NCI-H2196 treated with DMSO at 0.1 percent for 48 hours (cell line): ENCODE data around the gene DFFB.

ENCODE experiments used
- DNase-seq: peaks from one replicate; lab custom pipeline; 2025; ENCODE audit not compliant: unreplicated experiment; lab: John Stamatoyannopoulos, UW

Gene DFFB

DNA sequence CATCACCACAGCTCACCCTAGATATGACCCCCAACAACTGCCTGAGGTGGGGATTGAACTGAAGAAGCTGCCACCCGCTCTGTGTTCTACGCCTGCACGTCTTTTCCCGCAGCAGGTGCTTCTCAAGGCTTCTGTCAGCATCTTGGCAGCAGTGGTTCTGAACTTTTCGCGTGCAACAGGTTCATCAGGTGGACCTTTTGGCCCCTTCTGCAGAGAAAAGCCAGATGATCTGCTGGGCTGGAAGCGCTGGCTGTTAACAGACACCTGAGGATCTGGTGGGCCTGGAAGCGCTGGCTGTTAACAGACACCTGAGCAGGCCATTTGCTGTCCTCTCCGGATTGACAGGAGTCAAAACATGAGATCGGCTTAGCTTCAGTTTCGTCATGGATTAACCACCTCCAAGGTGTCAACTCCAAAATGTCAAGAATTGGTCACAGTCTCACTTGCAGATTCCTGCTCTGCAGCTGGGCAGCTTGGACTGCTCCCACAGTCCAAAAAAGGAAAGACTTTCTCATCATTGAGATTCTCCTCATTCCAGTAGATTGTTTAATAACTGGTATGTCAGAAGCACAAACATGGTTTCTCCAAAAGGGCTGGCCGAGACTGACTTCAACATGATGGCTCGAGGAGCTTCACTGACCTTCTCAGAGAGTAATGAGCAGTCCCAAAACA is 38.1 kb downstream of the DFFB start:
- no peak for DNase-seq

DNA sequence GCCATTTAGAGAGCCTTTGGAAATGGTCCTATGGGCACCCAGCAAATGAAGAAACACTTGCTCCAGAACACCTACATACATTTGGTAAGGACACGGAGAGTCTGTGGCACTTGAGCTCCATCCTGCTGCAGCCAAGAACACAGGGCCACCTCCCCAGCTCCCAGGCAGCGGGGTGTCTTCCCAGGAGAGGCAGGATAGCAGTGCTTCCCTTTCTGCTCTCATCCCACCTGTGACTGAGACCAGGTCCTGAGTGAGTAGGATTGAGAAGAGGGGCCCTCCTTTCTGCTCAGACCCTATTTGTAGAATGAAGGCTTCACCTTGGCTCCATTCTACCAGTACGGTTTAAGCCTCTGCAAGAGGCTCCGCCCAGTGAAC is 38.7 kb downstream of the DFFB start:
- no peak for DNase-seq

DNA sequence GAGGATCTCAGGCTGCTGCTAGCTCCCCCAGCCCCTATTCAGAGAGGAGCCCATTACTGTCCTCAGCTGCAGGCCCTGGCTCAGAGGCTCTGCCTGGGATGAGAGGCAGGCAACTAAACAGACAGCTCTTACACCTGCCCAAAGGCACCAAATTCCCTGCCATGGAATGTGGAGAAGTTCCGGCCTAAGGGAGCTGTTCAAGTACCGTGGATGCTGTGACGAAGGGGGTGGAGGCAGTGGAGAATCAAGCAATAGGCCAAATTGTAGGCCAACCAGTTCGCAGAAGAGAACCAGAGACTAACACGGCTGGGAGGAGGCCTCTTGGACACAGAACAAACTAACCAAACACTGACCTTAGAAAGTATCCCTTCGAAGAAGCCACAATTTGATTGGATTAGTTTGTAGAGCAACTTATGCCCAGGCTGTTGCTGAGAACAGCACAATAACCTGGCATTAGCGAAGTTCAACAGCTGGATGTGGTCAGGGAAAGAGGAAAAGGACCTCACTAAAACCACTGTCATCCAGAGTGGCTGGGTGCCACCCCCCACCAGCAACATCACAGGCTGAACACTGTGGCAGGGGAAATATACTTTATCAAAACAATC is 39.2 kb downstream of the DFFB start:
- DNase-seq = no peak

DNA sequence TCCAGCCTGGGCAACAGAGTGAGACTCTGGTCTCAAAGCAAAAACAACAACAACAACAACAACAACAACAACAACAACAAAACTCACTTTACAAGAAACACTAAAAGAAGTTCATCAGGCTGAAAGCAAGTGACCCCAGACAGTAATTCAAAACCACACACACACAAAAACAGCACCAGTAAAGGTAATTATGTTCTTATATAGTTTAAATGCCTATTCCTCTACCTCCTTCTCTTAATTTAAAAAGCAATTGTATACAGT is 41.1 kb downstream of the DFFB start:
- DNase-seq = no peak

DNA sequence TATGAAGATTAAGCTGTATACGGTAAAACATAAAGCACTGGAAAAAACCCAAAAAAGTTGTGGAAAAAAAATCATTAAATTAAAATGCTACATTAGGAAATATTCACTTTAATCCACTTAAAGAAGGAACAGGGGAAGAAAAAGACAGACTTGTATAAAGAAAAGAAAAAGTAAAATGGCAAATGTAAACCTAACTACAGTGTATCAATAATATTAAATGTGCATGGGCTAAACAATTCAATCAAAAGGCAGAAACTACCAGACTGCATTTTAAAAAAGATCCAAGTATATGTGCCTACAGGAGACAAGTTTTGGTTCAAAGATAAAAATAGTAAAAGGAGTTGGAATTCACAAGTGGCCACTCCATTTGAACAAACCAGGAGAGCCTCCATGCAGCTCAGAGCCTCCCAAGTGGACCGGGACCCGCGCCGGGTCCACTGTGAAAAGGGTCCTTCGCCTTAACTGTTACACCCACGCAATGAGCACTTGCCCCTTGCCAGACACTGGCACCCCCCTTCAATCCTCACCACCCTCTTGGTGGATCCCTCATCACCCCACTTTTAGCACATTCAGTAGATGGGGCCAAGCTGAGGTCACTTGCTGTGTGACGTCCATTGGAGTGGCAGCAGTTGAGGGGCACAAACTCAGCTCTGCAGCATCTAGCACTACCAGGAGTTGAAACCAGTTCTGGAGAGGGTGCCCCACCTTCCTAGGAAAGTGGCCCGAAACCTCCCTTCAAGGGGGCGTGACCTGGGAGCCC is 41.9 kb downstream of the DFFB start:
- DNase-seq = no peak

DNA sequence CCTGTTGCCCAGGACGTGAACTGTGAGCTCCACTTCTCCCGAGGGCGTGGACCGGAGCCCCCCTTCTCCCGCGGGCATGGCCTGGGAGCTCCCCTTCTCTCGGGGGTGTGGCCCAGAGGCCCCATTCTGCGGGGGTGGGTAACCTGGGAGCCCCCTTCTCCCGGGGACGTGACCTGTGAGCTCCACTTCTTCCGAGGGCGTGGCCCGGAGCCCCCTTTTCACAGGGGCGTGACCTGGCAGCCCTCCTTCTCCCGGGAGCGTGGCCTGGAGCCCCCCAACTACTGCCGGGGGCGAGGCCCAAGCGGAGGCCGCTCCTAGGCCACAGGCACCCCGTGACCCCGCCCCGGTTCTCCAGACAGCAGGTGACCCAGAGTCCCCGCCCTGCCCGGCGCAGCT is 42.5 kb downstream of the DFFB start:
- DNase-seq = no peak

DNA sequence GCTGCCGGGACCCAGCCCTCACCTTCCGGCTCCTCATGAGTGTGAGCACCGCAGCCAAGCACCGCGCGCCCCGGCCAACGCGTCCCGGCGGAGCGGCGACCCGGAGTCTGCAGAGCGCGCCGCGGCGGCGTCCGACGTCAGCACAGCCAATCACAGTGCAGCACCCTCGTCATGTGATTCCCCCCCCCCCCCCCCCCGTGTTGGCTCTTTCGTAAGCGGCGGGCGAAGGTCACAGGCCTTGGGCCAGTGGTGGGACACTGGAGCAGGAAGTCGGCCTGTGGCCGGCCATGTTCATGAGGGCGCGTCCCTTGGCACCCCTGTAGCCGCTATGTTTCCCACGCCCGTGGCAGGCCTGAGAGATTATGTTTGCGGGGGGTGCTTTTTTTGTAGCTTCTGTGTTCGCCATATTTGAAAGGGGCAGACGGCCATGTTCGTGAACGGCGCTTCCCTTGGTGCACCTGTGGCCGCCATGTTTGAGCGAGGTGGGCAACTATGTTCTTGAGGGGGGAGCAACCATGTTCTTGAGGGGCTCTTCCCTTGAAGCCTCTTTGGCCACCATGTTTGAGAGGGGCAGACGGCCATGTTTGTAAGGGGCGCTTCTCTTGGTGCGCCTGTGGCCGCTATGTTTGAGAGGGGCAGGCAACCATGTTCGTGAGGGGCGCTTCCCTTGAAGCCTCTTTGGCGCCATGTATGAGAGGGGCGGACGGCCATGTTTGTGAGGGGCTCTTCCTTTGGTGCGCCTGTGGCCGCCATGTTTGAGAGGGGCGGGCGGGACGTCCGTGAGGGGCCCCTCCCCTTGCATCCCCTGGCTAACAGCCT is 43.1 kb downstream of the DFFB start, which contains the start of gene C1orf174:
Gene C1orf174, minus strand, starts transcription at position 123 of the 819 bp plus-strand sequence. Its CDS starts 86 bp downstream, at position 37.
- peak; percentile 97 for DNase-seq

DNA sequence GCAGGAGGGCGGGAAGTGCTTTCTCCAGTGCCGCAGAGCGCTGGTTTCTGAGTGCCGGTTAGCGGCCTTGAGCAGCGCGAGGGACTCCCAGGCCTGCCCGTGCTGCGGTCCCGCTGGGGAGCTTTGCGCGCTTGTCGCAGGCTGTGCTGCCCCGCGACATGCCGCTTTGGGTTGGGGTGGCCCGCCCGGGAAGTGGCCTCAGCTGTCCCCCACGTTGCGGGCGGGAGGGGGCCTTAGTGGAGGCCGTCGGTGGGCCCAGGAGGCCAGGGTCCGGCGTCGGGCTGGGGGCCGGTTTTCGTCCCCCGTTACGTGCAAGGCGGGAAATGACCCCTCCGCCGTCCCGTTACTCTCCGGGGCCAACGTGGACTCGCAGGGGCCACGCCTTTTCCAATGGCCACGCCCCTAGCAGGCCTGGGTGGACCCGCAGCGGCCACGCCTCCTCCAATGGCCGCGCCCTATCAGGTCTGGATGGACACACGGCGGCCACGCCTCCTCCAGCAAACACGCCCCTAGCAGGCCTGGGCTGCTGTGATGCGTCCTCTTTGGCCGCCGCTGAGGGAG is 43.8 kb downstream of the DFFB start:
- DNase-seq = peak; percentile 85

DNA sequence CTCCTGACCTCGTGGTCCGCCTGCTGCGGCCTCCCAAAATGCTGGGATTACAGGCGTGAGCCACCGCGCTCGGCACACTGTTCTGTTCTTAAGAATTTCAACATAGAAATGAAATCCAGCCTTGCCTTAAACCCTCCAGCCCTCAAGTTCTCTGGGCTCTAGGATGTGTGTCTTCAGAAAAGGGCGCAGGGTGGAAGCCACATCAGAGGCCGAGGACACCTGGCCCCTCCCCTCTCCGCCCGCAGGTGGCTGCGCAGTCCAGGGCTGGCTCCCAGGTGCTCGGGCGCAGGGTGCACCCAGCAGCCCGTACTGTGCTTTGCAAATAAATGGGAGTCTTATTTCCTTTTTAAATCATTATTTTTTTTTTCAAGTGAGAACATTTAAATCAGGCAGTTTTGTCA is 44.8 kb downstream of the DFFB start:
- DNase-seq = no peak

DNA sequence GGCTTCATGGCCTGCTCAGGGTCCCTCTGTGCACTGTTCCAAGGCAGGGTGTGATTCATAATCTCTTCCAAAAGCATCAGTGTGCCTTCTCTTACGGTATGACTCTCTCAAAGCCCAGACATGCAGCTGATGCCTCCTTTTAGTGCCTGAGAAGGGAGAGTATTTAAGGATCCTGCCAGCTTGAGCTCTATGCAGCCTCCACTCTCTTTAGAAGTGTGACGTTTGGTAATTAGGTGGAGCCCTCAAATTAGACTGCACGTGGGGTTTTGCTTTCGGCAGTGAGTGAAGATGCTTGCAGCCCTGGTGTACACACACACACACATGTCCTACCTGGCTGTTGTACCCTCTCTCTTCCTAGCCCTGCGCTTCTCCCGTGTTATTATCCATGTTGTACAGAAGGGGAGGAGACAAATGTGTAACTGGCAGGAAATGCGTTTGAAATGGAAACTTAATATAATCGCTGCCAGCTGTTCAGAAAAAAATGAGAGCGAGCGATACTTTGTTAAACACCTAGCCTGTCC is 45.4 kb downstream of the DFFB start:
- peak; percentile 13 for DNase-seq

DNA sequence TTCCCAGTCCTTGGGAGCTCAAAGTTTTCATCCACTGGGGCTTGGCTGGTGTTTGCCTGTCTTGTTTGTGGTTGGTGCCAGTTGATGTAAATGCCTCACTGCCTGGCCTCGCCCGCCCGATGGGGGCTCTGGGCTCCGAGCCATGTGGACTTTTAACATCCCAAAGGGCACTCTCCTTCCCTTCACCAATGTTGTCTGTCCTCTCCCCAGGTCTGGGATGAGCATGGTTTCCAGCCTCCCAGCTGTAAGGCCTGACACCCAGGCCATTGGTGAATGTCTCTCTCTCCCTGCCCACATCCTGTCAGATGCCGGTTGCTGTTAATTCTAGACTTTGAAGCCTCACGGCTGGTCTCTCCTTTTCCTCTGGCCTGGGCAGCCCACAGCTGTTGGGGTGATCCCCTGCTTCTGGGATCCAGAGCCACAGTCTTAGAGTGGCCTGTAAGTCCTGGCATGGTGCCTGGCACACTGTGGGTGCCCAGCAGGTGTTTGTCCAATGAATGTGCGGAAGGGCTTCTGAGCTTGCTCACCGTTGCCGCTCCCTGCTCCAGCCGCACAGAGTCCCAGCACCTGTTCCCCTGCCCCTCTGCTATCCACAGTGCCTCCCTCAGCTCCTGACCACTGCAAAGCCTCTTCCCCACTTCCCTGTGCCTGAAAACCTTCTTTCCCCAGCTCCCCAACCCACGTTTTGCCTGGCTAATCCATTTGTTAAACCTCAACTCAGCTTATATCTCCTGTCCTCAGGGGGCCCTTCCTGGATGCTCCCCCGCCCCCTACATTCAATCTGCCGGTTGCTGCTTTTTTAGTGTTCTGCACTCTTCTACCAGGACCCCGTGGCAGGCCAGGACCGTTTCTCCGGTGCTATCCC is 46.1 kb downstream of the DFFB start:
- DNase-seq = peak; percentile 57

DNA sequence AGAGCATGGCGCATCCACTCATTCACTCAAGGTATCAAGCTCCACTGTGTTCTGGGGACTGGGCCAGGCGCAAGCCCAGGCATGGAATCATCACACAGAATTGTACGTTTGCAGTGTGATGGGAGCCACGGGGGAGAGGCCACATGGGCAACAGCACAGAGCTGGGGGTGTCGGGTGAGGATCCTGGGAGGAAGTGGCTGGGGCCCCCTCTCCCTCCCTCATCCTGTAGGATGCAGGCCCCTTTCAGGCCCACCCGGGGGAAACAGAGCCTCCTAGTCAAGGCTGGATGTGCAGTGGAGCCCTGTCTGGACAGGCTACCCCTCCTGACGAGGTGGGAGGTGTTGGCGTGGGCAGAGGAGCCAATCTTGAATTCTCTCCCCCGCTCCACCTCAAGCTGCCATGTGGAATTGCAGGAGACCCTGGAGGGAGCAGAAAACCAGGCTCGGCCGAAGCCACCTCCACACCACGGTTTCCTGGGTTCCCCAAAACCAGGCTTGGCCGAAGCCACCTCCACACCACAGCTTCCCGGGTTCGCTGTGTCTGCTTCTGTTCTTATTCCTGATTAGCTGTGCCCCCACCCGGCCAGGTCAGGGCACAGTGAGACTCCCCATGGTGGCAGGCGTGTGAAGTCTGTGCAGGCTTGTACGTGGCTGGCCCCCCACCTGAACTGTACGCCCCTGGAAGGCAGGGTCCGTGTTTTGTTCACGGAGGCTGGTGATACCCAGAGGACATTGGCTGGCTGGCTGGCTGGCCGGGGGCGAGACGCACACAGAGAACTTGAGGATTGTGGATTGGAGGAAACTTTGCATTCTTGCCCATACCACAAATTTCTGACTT is 46.9 kb downstream of the DFFB start:
- no peak for DNase-seq

DNA sequence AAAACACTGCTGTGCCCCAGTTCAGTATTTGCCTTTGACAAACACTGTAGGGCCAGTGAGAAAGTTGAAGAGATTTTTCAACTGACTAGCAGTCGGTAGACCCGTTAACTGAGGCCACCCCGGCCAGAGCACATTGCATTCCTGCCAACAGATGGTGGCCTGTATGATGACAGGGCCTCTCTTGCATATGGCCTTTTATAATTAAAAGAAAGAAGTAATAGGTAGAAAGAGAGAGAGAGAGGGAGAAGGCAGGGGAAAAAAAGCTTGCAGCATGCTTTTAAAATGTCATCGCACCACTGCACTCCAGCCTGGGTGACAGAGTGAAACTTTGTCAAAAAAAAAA is 47.5 kb downstream of the DFFB start:
- DNase-seq = no peak

DNA sequence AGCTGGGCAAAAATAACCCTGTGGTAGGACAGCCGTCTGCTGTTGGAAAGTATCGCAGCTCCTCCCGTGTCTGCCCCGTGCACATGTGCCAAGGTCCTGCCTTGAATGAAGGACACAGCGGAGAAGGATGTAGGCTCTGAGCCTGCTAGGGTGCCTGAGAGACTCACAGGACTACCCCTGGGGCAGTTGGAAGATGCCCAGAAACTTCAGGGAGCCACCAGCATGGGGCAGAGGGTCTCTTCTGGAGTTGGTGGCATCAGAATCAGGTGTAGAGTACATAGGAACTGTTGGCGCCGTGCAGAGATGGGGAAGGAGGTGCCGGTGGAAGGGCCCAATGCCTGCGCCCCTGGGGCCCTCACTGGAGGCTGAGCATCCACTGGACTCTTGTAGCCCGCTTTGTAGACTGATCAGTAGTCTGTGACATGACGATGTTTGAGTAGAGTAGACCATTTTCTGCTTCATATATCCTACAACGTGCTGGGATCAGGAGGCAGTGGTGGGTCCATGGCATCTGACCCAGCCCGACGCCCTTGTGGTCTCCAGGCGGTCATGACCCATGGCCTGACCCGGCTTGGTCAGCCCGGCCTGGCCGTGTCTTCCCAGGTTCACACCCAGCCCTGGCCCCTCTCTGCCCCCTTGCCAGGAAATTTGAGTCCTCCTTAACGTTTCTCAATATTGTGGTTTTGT is 48.1 kb downstream of the DFFB start:
- no peak for DNase-seq

DNA sequence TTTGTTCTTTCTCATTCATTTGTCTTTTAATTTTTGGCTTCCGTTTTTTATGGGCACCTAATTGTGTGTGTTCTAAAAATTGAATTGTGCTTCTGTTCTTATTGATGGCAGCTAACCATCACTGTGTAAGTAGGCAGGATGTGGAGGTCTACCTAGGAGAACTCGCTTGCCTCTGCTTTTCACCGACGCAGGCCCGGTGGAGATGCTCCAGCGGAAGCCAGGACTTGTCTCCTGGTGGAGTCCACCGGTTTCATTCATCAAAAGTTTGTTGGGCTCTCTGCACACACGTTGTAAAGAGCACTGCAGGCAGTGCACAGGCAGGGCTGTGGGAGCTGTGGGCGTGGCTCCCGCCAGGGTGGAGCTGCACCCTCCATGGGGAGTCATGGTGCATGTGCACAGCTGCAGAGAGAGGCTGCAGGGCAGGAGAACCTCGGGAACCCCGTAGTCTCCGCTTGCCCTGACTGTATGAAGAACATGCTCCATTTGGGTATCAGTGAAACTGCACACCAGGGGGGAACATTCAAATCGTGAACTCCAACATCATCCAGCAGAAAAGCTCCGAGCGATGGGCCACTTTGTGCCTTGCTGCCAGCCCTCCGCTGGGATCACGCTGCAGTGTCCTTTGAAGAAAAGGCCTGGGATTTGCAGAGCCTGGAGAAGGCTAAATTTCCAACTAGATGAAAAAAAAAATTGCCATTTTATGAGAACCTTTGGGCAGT is 48.8 kb downstream of the DFFB start:
- no peak for DNase-seq

DNA sequence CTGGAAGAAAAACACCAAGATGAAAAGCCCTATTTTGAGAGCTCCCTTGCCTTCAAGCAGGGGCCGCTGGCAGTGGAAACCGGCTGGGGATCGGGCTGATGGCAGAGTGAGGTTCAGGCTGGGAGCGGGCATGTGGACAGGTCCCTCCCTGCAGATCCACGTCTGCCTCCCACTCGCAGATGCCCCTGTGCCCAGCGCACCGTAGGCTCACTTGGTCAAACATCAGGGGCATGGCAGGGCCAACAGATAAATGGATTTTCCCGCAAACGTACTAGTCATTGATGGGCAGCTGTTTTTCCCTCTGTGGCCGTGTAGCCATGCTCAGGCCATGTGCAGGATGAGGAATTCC is 49.4 kb downstream of the DFFB start:
- no peak for DNase-seq

DNA sequence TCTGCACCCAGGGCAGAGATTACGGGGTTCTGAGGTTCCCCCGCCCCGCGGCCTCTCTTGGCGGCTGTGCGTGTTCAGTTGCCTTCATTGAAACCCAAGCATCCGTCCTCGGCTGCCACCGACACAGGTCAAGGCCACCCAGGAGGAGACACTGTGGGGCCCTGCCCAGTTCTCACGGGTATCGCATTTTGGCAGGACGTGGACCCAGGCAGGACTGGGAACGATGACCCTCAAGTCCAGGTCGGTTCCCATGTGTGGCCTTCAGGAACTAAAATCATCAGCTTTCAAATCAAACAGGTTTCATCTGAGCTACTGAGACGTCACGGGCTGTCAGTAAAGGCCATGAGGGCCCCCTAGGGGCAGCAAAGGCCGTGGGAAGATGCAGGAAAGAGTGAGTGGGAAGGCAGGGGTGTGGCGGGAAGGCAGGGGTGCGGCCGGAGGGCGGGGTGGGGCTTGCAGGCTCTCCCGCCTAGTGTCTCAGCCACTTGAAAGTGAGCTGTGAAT is 49.8 kb downstream of the DFFB start:
- DNase-seq = no peak

DNA sequence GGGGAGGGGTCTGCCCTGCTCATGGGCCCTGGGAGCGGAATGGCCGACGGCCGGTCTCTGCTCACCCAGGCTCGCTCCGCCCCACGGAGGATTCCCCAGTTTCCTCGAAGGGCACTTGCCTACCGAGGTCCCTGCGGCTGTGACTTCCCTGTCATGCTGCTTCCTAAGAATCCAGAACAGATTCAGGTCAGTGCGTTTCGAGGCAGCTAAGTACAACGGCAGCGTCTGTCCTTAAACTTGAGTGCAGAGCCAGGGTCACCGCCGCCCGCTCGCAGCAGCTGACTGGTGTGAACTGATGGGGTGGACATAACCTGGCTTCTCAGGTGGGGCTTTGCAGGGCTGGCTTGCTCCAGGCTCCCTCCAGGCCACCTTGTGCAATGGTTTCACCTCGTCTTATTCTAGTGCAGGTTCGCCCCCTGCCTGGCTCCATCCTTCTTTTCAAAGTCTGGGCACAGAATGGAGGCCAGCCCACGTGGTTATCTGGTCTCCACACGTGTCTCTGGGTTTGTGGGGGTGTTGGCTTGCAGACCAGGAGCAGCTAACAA is 50.4 kb downstream of the DFFB start:
- DNase-seq = no peak
